ENCODE data around the gene FERMT2. TPM values are rescaled to one million over a fixed set of nuclear protein-coding genes. Genes with fewer than 3 reads are reported as not detected.
A peak's percentile ranks its signal among the peaks of the same experiment; 100 is the strongest.

The FERMT2 gene
- total RNA-seq, 6 experiments from 2014 or later, result 40.4 to 64.5 (median 53.3) TPM

DNA sequence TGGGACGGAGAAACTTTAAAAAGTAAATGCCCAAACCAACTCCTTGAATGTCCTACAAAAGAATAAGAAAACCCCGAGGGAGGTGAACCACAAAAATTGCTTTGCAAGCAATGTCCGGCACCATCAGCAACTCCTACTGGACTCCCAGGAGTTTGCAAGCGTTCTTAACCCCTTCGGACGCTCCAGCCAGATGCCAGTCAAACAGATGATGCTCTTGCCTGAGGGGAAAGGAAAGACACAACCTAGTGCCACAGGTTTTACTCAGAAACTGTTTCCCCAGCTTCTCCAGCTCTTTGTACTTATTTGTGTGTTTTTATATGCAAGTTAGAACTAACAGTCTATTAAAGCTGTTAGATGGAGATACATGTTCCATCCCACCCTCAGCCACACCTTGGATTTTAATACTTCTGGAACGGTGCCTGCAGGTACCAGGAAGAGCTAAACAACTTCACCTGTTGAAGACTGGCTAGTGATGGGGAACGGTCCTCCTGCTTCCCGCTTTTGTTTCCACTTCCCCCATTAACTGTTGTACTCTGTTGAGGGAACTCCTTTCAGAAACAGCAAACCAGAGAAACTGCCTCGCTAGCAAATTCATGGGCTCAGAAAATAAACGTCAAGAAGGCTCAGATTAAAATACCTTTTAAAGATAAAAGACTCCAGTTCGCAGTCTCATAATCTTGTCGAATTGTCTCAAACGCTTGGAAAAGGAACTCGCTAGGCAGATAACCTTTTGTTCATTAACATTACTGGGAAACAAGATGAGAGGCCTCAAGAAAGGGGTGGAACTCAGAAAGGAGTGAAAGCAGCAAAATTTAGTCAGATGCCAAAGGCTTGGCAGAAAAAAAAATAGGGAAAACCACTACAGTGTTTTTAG lies 1.1 kb upstream of the FERMT2 start:
- no peak for TF ChIP-seq POLR2A (IDR thresholded peaks at IDR 0.05)
- TF ChIP-seq, protein P1, sequence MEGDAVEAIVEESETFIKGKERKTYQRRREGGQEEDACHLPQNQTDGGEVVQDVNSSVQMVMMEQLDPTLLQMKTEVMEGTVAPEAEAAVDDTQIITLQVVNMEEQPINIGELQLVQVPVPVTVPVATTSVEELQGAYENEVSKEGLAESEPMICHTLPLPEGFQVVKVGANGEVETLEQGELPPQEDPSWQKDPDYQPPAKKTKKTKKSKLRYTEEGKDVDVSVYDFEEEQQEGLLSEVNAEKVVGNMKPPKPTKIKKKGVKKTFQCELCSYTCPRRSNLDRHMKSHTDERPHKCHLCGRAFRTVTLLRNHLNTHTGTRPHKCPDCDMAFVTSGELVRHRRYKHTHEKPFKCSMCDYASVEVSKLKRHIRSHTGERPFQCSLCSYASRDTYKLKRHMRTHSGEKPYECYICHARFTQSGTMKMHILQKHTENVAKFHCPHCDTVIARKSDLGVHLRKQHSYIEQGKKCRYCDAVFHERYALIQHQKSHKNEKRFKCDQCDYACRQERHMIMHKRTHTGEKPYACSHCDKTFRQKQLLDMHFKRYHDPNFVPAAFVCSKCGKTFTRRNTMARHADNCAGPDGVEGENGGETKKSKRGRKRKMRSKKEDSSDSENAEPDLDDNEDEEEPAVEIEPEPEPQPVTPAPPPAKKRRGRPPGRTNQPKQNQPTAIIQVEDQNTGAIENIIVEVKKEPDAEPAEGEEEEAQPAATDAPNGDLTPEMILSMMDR (IDR thresholded peaks at IDR 0.05), result peak; percentile 19 to 38 (median 32)
- DNase-seq, result peak in 2 of 3 donors; percentile 25 to 58
- WGBS (ENCODE audit: insufficient coverage, low coverage, low lambda C conversion rate, missing lambda C conversion rate), result 6% methylated on average over 15 of the region's 15 CpGs
- Histone ChIP-seq H3K27ac (peak overlapping the region; percentile 92 to 98 (median 96)), H3K9me3 (no peaks in the 10 kb centered on the region), H3K4me3 (peak overlapping the region; percentile 66 to 76 (median 71)), H3K36me3 (peaks cover 0 to 2% (median 0%) of the 10 kb centered on the region in 4 donors), H3K4me1 (peaks cover 0 to 21% (median 9%) of the 10 kb centered on the region in 4 donors), H3K27me3 (no peaks in the 10 kb centered on the region)
- peak; percentile 44 to 59 (median 48) for ATAC-seq
- intact Hi-C loops (cut with DNase I), result loop anchor here in 1 of 2 donors (10.0 kb wide), 1 partner anchor 127 kb away; no protein-coding TSS in a partner anchor

- intact Hi-C loops (cut with DNase I), result loop anchor here in 1 of 2 donors (10.0 kb wide), 1 partner anchor 126 kb away; no protein-coding TSS in a partner anchor
- WGBS (ENCODE audit: insufficient coverage, low coverage, low lambda C conversion rate, missing lambda C conversion rate), result no CpG with 5 or more reads among the region's 56 CpGs
Measured at GRCh38 chr14:52950410-52950897, 396 bp downstream of the FERMT2 start.

DNA sequence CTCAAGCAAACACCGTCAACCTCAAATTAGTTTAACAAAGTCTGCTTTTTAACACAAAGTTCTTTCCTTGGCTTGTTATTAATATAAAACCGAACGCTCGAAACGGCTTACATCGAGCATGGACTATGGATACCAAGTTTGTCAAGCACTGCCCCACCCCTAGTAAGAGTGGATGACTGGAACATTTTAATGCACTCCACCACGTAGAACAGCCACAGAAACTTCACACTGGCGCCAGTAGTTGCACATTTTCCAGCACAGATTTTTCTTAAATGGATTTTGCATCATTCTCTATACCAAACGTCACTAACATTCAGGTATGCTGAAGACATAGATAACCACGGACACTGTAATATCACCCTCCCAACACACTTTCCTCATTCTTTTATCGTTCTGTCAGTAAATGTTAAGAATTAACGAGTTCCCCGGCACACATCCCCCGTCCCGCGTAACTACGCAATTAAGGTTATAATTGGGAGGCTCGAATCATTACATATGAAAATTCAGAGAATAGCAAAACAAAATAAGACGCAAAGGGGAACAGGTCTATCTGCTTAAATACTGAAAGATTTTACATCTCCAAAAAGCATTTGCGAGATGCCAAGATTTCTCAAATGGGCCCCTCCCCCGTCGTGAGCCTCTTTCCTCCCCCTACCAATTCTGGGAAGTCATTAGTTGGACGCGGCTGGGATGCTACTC lies 990 bp downstream of the FERMT2 start:
- intact Hi-C loops (cut with DNase I), result loop anchor here in 1 of 2 donors (10.0 kb wide), 1 partner anchor 125 kb away; no protein-coding TSS in a partner anchor
- WGBS (ENCODE audit: insufficient coverage, low coverage, low lambda C conversion rate, missing lambda C conversion rate), result 2% methylated on average over 22 of the region's 24 CpGs
- H3K9me3 ChIP-seq, result no peaks in the 10 kb centered on the region
- ATAC-seq, result peak; percentile 36 to 50 (median 44)
- DNase-seq, result no peak
- H3K36me3 ChIP-seq, result peaks cover 0 to 7% (median 0%) of the 10 kb centered on the region in 4 donors
- peak overlapping the region; percentile 96 to 98 (median 98) for H3K27ac ChIP-seq
- peaks cover 0 to 28% (median 9%) of the 10 kb centered on the region in 4 donors for H3K4me1 ChIP-seq
- H3K27me3 ChIP-seq, result no peaks in the 10 kb centered on the region
- peak; percentile 53 for TF ChIP-seq POLR2A (IDR thresholded peaks at IDR 0.05)
- TF ChIP-seq, protein P1 (IDR thresholded peaks at IDR 0.05), result no peak
- H3K4me3 ChIP-seq, result peak overlapping the region; percentile 74 to 88 (median 76)

More at GRCh38 chr14:52950410-52950897, 396 bp downstream of the FERMT2 start:
- H3K36me3 ChIP-seq, result peaks cover 0 to 7% (median 0%) of the 10 kb centered on the region in 4 donors
- H3K27me3 ChIP-seq, result no peaks in the 10 kb centered on the region
- peak; percentile 35 to 51 (median 40) for ATAC-seq
- DNase-seq, result peak; percentile 62 to 71 (median 68)
- H3K4me3 ChIP-seq, result peak overlapping the region; percentile 74 to 88 (median 76)
- no peaks in the 10 kb centered on the region for H3K9me3 ChIP-seq
- no peak for TF ChIP-seq POLR2A (IDR thresholded peaks at IDR 0.05)
- TF ChIP-seq, protein P1 (IDR thresholded peaks at IDR 0.05), result peak in 1 of 4 donors; percentile 4
- H3K4me1 ChIP-seq, result peaks cover 0 to 25% (median 9%) of the 10 kb centered on the region in 4 donors
- H3K27ac ChIP-seq, result peak overlapping the region; percentile 96 to 98 (median 98)

DNA sequence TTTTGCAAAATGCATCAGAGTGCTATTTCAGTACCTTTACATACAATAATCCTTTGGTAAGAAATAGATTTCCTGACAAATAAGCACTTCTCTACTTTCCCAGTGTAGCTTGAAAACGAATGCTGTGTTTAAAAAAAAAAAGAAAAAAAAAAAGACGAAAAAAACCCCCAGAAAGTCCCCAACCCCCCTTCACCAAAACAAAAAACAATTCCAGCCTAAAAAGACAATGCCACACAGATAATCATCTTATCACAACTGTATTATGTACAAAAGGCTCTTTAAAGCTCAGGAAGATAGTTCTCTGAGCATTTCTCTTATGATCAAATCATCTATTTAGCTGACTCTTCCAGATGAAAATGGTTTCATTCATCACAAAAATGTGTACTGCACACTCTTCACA lies 1.6 kb downstream of the FERMT2 start:
- ATAC-seq (no peak), DNase-seq (no peak)
- intact Hi-C loops (cut with DNase I), result no loop called here
- Histone ChIP-seq H3K27ac (peak overlapping the region; percentile 96 to 98 (median 98)), H3K4me3 (peak overlapping the region; percentile 74 to 88 (median 76)), H3K27me3 (no peaks in the 10 kb centered on the region), H3K4me1 (peaks cover 0 to 28% (median 9%) of the 10 kb centered on the region in 4 donors), H3K36me3 (peaks cover 0 to 7% (median 0%) of the 10 kb centered on the region in 4 donors), H3K9me3 (no peaks in the 10 kb centered on the region)
- 0% methylated on average over 2 of the region's 2 CpGs for WGBS (ENCODE audit: insufficient coverage, low coverage, low lambda C conversion rate, missing lambda C conversion rate)
- TF ChIP-seq POLR2A (IDR thresholded peaks at IDR 0.05), result no peak
- TF ChIP-seq, protein P1 (IDR thresholded peaks at IDR 0.05), result no peak
